Measurements from ENCODE around the gene MAJIN. TPM values are rescaled to one million over a fixed set of nuclear protein-coding genes. Genes with fewer than 3 reads are reported as not detected.

MAJIN gene
- total RNA-seq, 4 donors from 2014 or later = not detected

DNA sequence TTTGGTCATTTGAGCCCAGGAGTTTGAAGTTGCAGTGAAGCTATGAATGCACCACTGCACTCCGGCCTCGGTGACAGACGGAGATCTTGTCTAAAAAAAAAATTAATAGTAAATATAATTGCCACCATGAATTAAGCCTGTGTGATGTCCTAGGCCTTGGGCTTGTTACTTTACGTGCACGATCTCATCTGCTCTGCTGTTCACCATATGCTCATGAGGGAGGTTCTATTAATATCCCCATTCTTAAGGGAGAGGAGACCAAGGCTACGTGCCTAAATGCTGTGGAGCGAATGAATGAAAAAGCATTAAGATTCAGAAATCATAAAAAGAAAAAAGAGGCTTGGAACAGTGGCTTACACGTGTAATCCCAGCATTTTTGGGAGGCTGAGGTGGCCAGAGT, 52.3 kb downstream of the MAJIN start:
- Histone ChIP-seq H3K9me3 (no peaks in the 10 kb centered on the region), H3K4me1 (peaks cover 32 to 46% (median 44%) of the 10 kb centered on the region in 4 donors), H3K27me3 (no peaks in the 10 kb centered on the region), H3K27ac (replicated peaks in 1 of 4) (no peak overlapping the region), H3K4me3 (no peak overlapping the region), H3K36me3 (peaks cover 0 to 3% (median 0%) of the 10 kb centered on the region in 4 donors)
- WGBS = 83% methylated on average over 8 of the region's 8 CpGs
- TF ChIP-seq, protein P1, sequence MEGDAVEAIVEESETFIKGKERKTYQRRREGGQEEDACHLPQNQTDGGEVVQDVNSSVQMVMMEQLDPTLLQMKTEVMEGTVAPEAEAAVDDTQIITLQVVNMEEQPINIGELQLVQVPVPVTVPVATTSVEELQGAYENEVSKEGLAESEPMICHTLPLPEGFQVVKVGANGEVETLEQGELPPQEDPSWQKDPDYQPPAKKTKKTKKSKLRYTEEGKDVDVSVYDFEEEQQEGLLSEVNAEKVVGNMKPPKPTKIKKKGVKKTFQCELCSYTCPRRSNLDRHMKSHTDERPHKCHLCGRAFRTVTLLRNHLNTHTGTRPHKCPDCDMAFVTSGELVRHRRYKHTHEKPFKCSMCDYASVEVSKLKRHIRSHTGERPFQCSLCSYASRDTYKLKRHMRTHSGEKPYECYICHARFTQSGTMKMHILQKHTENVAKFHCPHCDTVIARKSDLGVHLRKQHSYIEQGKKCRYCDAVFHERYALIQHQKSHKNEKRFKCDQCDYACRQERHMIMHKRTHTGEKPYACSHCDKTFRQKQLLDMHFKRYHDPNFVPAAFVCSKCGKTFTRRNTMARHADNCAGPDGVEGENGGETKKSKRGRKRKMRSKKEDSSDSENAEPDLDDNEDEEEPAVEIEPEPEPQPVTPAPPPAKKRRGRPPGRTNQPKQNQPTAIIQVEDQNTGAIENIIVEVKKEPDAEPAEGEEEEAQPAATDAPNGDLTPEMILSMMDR (IDR thresholded peaks at IDR 0.05) = no peak
- DNase-seq (ENCODE audit: extremely low spot score) = no peak
- intact Hi-C loops (cut with DNase I) = loop anchor here (5.0 kb wide), 2 partner anchors 108 to 198 kb away; partner anchors contain the start of genes SNX15 and ZNHIT2

DNA sequence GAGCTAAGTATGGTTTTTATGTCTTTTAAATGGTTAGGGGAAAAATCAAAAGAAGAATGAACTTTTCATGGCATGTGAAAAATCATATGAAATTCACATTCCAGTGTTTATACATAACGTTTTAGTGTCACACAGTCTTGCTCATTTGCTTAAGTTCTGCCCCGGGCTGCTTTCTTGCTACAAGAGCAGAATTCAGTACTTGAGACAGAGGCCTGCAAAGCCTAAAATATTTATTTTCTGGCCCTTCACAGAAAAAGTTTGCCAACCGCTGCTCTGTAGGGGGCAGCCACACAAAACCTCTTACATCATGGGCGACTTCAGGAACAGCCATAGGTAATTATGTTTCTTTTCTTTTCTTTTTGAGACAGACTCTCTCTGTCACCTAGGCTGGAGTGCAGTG, 53.9 kb downstream of the MAJIN start:
- WGBS = 16% methylated on average over 4 of the region's 4 CpGs
- TF ChIP-seq POLR2A (IDR thresholded peaks at IDR 0.05; ENCODE audit: low read depth) = no peak
- no peak for TF ChIP-seq EP300 (IDR thresholded peaks at IDR 0.05)
- TF ChIP-seq, protein P1 (IDR thresholded peaks at IDR 0.05) = peak in 1 of 3 experiments; percentile 11
- peak in 1 of 2 donors; percentile 7 for TF ChIP-seq POLR2AphosphoS5 (IDR thresholded peaks at IDR 0.05)
- no peaks in the 10 kb centered on the region for H3K27me3 ChIP-seq
- intact Hi-C loops (cut with DNase I) = loop anchor here (5.0 kb wide), 1 partner anchor 109 kb away; the partner anchor contains the start of gene SNX15
- DNase-seq (ENCODE audit: extremely low spot score) = no peak
- peak overlapping the region; percentile 75 to 98 (median 92) for H3K4me3 ChIP-seq
- no peaks in the 10 kb centered on the region for H3K9me3 ChIP-seq
- H3K4me1 ChIP-seq = peaks cover 24 to 41% (median 34%) of the 10 kb centered on the region in 4 donors
- peak overlapping the region; percentile 78 to 88 (median 84) for H3K27ac ChIP-seq (replicated peaks in 1 of 4)
- peaks cover 2 to 19% (median 14%) of the 10 kb centered on the region in 4 donors for H3K36me3 ChIP-seq

DNA sequence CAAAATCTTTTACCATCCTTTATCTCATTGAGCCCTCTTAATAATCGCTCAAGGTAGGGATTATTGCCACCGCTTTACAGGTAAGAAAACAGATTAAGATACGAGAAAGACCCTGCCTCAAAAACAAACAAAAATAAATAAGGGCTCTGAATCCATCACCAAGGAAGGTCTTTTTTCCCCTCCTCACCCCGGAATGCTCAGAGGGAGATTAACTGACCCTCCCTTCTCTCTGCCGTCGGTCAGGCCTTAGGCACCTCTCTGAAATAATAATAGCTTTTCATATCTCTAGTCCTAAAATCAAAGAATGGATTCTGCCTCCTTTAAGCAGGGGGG, 54.3 kb downstream of the MAJIN start:
- Histone ChIP-seq H3K27me3 (no peaks in the 10 kb centered on the region), H3K36me3 (peaks cover 6 to 23% (median 18%) of the 10 kb centered on the region in 4 donors), H3K4me1 (peaks cover 23 to 41% (median 34%) of the 10 kb centered on the region in 4 donors), H3K9me3 (no peaks in the 10 kb centered on the region), H3K4me3 (peak overlapping the region; percentile 75 to 98 (median 92)), H3K27ac (replicated peaks in 1 of 4) (peak overlapping the region; percentile 78 to 88 (median 84))
- no peak for TF ChIP-seq POLR2AphosphoS5 (IDR thresholded peaks at IDR 0.05)
- no peak for TF ChIP-seq POLR2A (IDR thresholded peaks at IDR 0.05; ENCODE audit: low read depth)
- TF ChIP-seq EP300 (IDR thresholded peaks at IDR 0.05) = no peak
- TF ChIP-seq, protein P1 (IDR thresholded peaks at IDR 0.05) = no peak
- 4% methylated on average over 6 of the region's 6 CpGs for WGBS
- no peak for DNase-seq (ENCODE audit: extremely low spot score)
- intact Hi-C loops (cut with DNase I) = loop anchor here (5.0 kb wide), 1 partner anchor 110 kb away; the partner anchor contains the start of gene SNX15

DNA sequence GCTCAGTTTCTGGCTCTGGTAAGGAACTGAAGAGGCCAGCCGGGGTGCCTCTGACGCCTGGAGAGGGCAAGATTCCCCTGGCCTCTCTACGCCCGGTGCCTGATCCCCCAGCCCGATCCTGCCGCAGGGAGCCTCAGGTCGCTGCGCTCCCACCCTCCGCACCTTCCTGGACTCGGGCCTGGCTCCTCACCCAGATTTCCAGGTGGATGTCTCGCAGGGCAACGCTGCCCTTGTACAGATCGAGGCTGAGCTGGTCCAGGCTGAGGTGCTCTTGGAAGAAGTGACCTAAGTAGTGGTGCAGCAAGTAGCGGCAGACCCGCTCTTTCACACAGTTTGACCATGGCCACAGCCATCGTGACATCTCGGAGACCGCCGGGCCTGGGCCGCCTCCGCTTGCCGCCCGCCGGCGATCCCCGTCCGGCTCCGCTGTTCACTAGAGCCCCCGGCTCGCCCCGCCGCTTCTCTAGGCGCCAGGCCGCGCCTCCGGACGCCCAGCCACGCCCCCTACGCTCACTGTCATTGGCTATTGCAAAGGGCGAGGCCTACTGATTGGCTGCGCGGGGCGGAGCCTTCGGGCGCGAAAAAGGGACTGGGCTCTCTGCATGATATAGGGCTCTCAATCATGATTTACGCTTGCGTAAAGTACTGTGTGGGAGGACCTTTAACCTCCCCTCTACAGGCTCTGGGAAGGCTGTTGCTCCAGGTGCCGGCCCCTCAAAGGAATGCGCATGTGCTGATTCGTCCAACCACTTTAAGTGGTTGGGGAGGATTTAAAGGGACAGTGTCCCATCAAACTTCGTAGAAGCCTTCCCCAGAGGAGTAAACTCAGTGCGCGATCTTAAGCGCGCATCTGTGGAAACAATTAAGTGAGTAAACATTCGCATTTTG, 54.9 kb downstream of the MAJIN start, which contains the start of gene ATG2A:
Gene ATG2A (minus strand): TSS at position 435 of the 888 bp plus-strand sequence. CDS start 74 bp downstream, at position 361.
- DNase-seq (ENCODE audit: extremely low spot score) = peak; percentile 100
- intact Hi-C loops (cut with DNase I) = loop anchor here (5.0 kb wide), 1 partner anchor 110 kb away; the partner anchor contains the start of gene SNX15

More for the DNA sequence above, 54.9 kb downstream of the MAJIN start, which contains the start of gene ATG2A:
- peak within 1 kb of the TSS; percentile 75 to 98 (median 92) for H3K4me3 ChIP-seq
- WGBS = 2% methylated on average over 14 of the region's 57 CpGs
- peaks cover 12 to 29% (median 24%) of the 10 kb centered on the region in 4 donors for H3K36me3 ChIP-seq
- peaks cover 23 to 41% (median 34%) of the 10 kb centered on the region in 4 donors for H3K4me1 ChIP-seq
- peak within 1 kb of the TSS; percentile 82 to 88 (median 86) for H3K27ac ChIP-seq (replicated peaks in 1 of 4)
- no peaks in the 10 kb centered on the region for H3K27me3 ChIP-seq
- TF ChIP-seq, protein P1 (IDR thresholded peaks at IDR 0.05) = peak in 1 of 3 experiments; percentile 22
- peak; percentile 81 for TF ChIP-seq POLR2A (IDR thresholded peaks at IDR 0.05; ENCODE audit: low read depth)
- TF ChIP-seq EP300 (IDR thresholded peaks at IDR 0.05) = no peak
- peak; percentile 88 to 94 for TF ChIP-seq POLR2AphosphoS5 (IDR thresholded peaks at IDR 0.05)
- H3K9me3 ChIP-seq = no peaks in the 10 kb centered on the region

All from esophagus muscularis mucosa (tissue), 4 donors.